HG02610 (cell line): ENCODE measurements around the gene PAX7.
"Not testable (repeated sequence)": the region's sequence is repeated elsewhere in the genome, so short reads cannot be mapped to it uniquely, and the experiment has no call there.

Experiments used
- ATAC-seq: cut with Tn5 transposase; IDR thresholded peaks from one replicate; pipeline ENCODE4 v1.9.1; 2021; ENCODE audit warnings: mild to moderate bottlenecking, moderate library complexity; ENCODE audit not compliant: unreplicated experiment

Gene PAX7

DNA sequence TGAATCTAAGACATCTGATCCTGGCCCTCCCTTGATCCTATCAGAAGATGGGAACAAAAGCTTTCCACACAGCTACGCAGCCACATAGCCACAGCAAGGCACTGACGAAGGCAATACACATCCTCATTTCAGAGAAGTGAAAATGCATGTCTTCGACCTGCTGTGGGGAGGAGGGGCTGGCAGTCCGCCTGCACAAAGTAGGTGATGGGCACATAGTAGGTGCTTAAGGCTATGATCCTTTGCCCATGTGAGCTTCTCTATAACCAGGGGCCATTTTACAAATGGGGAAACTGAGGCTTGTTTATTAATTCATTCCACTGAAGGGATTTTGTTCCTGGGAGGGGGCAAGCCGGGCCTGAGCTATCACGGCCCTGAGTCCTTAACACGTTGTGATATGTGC, 94.2 kb downstream of the PAX7 start:
- no peak for ATAC-seq

DNA sequence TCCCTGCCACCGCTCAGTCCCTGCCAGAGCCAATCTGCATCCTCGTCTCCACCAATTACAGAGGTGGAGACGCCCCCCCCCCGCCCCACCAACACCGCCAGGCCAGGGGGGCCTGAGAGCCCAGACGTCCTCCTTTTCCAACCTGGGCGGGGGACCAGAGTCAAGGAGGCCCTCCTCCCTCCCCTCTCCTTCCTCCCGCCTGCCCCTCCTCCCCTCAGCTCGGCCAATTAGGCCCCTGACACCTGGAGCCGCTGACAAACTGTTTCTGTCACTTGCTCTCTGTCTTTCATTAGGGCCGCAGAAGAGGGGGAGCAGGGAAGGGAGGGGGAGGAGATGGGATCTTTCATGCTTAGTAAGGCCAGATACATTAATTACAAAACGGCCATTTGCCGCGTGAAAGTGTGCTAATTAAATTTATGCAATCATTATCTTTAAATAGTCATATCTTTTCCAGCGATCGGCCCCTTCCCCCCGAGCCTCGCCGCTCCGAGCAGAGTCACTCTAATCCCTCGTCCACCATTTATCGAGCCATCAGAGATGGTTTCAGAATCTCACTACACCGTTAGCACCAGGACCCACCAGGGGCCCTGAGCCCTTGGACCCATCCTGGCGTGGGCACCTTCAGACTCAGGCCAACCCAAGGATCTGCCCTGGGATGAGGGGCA, 94.7 kb downstream of the PAX7 start:
- ATAC-seq, result no peak

DNA sequence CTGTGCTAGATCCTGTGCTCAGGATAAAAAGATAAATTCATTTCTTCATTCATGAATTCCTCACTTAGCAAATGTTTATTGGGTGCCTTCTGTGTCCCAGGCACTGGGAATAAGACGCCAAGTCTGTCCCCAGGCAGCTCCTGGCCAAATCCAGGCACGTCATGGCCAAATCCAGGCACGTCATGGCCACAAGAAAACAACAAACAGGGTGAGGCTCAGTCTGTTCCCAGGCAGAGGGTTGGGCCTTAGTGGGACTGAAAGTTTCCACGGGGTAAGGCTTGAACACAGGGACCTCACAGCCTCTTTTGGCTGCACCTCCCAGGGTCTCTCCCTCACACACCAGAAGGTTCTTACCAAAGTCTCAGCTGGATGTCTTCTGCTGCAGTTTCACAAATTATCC, 95.7 kb downstream of the PAX7 start:
- ATAC-seq, result no peak

DNA sequence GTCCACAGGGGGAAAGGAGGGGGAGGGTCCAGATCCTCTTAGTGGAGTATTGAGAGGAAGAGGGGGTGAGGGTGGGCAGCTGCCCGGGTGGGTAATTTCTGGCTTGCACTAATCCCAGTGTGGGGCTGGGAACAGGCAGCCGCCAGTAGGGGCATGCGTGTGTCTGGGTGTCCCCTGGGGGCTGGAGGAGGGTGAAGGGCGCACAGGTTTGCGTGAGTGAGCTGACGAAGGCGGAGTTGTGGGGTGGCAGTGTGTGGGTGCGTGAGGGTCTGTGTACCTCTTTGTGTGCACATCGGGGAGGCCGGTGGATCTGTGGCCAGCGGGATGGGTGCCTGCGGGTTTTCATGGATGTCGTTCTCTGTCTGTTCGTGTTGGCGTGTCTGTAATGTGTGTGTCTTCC, 97.3 kb downstream of the PAX7 start:
- no peak for ATAC-seq

DNA sequence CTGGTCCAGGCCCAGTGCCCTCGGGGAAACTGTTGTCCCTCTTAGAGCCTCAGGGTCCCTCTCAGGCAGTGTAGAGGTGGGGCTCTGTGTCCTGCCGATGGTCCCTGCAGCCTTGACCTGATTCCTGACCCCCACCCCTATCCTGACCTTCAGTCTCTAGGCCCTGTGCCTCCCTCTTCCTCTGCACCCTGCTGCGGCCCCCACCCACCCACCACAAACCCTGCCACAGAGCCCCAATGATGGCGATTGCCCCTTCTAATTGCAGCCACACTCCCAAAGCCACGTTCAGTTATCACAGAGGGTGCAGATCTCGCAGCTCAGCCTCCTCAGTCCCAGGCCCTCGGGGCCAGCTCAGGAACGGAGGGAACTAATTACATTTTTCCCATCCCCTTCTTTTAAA, 99.7 kb downstream of the PAX7 start:
- no peak for ATAC-seq

DNA sequence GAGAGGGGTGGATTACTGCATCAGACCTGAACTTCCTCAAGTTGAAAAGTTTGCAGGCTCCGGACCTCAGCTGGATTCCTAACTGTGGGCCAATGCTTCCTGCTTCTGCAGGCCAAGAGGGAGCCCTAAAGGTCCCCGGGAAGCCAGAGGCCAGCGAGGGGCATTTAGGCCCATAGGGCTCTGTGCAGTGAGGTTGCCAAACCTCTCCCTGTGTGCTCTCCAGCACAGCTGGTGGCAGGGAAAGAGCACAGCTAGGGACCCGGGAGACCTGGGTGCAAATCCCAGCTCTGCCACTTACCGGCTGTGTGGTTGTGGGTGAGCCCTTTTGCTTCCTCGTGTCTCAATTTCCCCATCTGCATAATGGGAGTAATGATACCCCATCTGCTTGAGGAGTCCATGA, 100.5 kb downstream of the PAX7 start:
- ATAC-seq, result no peak

DNA sequence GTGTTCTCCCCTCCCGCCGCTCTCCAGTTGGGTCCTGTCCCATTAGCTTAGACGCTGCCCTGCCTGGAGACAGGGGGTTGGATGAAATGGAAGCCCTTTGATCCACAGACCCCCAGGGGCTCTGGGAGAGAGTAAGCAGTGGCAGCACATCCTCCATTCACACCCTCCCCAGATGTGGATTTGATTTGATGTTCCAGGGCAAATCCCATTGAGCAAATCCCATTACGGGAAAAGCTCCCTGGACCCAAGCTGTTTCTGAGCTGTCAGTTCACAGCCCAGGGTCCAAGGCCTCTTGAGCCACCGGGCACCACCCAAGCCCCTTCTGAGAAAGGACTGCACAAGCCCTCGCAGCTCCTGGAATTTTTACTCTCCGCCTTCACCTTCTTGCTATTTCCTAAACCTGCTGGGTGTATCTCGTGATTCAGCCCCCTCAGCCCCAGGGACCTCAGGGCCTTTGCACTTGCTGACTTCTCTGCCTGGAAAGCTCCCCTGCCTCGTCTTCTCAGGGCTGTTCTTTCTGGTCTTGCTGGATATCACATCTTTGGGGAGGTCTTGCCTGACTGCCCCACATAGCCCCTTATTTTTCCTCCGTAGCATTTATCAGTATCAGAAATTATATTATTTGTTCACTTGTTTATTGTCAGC, 101.1 kb downstream of the PAX7 start:
- ATAC-seq, result no peak

DNA sequence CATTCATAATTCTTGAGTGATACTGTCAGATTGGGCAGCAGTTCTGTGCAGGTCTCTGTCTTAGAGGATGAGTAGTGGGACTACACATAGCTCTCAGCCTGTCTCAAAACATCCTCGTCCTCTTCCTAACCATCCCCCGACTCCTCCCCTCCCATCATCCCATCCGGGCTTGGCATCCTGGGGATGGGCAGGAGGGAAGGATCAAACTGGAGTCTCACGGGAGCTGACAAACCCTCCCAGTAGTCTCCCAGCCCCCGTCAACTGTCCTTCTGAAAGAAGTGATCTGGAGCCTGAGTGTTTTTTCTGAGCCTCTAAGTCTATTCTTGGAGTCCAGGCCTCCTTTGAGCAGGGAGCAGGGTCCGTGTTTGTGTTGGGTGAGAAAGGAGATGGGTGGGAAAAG, 102.0 kb downstream of the PAX7 start:
- no peak for ATAC-seq

DNA sequence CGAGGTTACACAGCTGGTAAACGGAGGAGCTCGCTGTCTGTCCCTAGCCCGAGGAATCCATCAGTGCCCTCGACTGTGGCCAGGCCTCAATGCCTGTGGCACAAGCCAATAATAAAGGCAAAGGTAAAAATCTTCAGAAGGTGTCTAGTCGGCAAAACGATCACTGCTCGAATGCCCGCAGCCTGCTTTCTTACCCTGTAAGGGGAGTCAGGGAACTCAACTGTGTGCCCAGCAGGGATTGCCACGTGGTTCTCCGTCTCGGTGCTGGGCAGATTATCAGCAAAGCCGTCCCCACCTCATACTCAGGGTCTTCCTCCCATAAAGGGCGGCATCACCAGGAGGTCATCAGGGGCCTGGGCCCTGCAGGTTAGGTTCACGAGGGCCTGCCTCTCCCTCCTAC, 103.4 kb downstream of the PAX7 start:
- ATAC-seq, result no peak

DNA sequence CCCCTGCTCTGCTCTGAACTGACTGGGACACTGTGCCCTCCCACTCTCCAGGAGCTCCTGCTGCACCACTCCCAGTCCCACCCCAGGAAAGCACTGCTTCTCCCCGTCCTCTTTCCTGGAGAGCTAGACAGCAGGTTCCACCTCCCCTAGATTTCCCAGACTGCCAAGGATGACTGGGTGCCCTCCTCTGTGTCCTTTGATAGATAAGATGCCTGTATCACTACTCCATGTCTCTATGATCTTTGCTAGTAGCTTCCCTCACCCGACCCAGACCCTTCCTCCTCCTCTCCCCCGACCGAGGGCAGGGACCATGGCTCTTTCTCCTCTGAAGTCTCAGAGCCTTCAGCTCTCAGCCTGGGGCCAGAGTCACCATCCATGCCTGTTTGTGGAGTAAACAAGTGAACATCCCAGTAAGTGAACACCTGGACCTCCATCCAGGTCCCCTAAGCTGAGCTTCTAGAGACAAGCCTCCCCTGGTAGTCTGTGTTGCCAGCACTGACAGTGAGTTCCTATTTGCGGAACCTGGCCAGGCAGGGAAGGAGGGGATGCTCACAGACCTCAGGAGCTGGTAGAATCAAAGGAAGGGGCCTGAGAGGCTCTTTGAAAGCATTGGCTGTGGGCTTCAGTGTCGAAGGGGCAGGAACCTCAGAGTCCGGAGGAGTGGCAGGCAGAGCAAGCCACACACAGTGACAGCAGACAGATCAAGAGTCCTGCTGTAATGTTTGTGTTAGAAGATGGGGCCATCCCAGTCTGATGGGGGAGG, 104.0 kb downstream of the PAX7 start:
- ATAC-seq, result no peak

DNA sequence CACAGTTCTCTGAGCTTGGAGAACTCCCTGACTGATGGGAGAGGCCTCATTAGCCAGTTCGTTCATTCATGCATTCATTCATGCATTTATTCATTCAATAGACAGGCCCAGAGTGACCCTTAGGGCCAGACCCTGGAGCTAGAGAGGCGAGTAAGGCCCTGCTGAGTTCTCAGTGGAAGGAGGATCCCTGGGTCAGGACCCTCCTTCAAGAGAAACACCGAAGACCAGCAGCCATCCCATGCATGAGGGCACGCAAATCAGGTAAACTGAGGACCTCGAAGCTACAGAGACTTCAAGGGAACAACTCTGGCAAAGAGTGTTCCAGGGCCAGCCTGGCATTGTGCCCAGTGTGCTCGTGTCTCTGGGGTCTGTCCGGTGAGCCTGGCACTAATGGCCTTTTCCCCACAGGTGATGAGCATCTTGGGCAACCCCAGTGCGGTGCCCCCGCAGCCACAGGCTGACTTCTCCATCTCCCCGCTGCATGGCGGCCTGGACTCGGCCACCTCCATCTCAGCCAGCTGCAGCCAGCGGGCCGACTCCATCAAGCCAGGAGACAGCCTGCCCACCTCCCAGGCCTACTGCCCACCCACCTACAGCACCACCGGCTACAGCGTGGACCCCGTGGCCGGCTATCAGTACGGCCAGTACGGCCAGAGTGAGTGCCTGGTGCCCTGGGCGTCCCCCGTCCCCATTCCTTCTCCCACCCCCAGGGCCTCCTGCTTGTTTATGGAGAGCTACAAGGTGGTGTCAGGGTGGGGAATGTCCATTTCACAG, 104.8 kb downstream of the PAX7 start:
- ATAC-seq, result no peak

DNA sequence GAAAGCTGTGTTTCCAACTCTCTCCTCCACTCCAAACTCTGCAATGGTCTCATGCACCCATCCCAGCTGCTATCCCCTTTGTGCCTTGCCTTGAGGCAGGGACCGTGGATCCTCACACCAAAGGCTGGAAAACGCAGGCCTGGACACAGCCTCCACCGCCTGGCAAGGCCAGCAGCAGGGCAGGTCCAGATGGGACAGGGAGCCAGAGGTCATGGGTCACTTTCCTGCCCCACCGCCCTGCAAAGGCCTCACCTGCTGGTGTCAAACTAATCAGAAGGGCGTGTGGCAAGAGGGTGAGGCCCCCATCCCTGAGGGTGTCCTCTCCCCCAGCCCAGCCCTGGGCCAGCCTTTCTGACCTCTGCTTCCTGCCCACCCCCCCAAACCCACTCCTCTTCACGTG, 106.3 kb downstream of the PAX7 start:
- ATAC-seq, result no peak

DNA sequence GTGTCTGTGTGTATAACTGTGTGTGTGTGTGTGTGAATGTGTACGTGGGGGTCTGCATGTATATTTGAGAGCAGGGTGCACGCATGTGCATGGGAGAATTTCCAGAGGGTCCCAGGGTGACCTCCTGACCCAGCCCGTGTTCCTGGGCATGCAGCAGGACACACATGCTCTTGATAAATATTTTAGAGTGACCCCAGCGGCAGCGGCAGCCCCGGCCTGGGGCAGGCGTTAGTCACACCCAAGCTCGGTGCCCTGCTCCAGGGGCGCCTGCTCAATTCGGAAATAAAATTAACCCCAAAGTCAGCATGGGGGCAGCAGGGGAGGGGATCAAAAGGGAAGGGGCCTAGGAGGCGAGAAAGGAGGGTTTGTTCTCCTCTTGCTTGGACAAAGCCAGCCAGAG, 107.5 kb downstream of the PAX7 start:
- no peak for ATAC-seq

DNA sequence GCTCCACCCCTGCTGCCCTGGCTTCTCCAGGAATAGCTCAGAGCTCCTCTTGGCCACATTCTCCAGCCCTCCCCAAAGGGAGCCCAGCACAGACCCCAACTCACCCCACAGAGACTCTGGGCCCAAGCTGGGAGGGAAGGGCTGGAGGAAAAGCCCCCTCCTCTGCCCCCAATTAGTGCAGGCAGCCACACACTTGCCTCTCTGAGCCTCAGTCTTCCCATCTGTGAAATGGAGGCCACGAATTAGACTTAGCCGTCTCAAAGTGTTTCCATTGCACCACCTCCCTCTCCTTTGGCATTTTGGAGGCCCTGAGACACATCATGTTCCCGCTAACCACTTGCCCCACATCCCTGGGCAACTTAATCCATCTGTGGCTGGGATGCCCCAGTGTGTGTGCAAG, 108.0 kb downstream of the PAX7 start:
- ATAC-seq, result no peak

DNA sequence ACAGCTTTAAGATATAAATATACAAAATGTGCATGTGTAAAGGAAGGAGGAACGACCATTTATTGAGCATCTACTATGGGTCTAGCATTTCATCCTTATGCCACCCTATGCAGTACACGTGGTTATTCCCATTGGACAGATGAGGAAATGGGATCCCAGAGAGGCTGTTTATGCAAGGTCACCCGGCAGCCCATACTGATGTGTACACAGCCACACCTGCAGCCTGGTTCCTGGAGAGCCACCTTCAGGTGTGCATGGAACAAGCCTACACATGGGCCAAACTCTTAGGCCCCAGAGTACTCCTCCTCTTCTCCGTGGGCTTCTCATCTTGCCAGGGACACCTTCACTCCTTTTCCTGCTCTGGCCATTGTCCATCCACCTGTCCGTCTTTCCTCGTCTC, 108.8 kb downstream of the PAX7 start:
- ATAC-seq, result no peak

DNA sequence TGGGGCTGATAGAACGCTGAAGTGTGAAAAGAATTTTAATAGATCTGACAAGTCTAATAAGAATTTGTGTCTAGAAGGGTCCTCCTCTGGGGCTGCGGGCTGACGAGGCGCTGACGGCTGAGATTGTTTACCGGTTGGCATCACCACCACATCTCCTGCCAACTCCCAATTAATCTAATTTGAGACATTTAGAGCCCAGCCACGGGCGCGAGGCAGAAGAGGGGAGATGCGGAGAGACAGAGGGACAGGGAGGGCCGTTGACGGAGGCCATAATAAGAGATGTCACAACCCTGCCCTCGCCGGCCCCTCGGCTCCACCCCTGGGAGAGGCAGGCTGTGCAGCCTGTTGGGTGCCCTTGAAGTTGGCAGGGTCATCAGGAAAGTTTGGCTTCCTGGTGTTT, 109.3 kb downstream of the PAX7 start:
- no peak for ATAC-seq

DNA sequence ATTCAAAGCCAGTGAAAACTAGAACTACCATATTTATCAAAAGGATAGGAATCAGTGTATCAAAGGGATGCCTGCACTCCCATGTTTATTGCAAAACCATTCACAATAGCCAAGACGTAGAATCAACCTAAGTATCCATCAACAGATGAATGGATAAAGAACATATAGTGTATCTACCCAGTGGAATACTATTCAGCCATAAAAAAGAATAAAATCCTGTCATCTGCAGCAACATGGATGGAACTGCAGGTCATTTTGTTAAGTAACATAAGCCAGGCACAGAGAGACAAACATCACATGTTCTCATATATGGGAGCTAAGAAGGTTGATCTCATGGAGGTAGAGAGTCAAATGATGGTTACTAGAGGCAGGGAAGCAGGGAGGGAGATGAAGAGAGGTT, 110.0 kb downstream of the PAX7 start:
- ATAC-seq, result no peak

DNA sequence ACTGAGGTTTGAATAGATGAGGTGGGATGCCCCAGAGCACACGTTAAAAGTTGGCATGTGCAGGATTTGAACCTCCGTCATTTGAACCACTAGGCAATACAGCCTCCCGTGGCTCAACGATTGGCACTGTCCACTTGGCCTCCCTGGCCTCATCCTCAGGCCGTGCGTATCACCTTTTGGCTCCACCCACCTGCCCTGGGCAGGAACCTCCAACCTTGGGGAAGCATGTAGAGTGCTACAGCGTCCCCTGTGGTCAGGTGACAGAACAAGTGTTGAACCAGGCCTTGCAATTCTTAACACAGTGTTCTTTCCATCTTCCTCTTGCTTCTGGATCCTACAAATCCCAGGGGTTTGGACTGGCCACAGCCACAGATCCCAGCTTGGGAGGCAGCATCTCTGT, 112.6 kb downstream of the PAX7 start:
- no peak for ATAC-seq

DNA sequence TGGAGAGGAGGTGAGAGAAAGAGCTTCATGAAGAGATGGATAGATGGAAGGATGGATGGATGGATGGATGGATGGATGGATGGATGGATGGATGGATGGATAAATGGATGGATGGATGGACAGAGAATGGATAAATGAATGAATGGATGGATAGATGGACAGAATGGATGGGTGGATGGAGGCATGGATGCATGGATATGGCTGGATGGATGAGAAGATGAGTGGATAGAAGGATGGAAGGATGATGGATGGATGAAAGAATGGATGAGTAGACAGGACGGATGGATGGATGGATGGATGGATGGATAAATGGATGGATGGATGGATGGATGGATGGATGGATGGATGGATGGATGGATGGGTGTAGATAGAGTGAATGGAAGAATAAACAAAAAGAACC, 113.7 kb downstream of the PAX7 start:
- not testable (repeated sequence) for ATAC-seq

DNA sequence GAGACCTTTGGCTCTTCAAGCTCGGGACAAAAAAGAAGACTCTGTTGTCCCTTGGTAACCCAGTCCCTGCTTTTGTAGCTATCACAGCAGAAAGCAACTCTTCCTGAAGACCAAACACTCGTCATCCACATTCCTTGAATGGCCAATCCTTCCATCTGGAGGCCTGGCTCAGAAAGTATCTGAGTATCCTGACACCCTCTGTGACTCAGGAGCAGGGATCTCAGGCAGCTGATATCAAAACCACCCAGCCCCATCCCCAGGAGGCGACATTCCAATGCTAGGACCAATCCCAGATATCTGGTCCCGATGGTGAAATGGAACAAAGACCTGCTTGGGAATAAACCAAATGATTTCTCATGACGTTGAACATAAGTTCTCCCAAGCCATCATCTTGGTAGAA, 116.3 kb downstream of the PAX7 start:
- no peak for ATAC-seq

DNA sequence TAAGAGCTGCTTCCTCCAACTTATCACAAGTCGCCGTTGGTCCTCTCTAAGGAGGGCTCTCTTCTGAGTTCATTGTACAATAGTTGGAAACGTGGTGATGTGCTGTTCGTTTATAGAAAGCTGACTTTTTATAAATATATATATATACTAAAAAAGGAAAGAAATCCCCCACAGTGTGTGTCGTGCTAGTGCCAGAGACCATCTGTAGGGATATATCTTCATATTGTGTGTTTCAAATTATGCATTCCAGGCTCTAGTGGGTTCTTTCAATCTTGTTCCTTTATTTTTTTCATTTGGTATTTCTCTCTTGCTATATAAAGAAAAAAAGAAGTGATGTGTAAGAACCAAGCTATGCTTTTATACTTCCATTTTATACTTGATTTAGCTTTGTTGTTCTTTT, 117.0 kb downstream of the PAX7 start:
- no peak for ATAC-seq

DNA sequence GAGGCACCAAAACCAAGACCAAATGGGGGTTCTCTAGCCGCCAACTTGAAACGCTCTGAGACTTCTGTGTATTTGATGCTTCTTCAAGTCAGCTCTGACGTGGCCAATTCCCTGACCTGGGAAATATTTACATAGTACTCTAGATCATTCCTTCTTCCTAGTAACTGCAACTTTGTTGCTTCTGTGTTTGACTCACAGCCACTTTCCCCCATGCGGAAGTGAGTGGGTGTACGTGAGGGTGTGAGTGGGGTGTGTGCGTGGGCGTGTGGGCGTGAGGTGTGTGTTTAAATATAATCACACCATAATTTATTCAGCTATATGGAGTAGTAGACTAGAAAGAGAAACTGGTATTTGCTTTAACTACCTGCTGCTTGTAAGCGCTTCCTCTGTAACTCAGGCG, 117.8 kb downstream of the PAX7 start:
- ATAC-seq, result no peak
